RWPE2 (cell line): ENCODE results near the gene NUDT13.
A peak's percentile ranks its signal among the peaks of the same experiment; 100 is the strongest.

Experiments
- ATAC-seq: fragments of 200-7000 bp; cut with Tn5 transposase; 3 replicates; pipeline ENCODE4 v1.9.1; 2021; ENCODE audit warnings: low read depth
- DNase-seq: peaks from one replicate; pipeline ENCODE4 v3.0.0-alpha.2; 2020; ENCODE audit warnings: low spot score
- H3K27ac ChIP-seq: fragments of 450-650 bp; 2 replicates; pipeline ENCODE4 v1.5.1; 2017; ENCODE audit warnings: mild to moderate bottlenecking; ENCODE audit not compliant: poor library complexity, severe bottlenecking
- H3K27me3 ChIP-seq: fragments of 250-450 bp; sonication (Bioruptor Pico); 2 replicates; pipeline ENCODE4 v1.5.1; 2021; ENCODE audit warnings: mild to moderate bottlenecking, moderate library complexity; ENCODE audit not compliant: insufficient read depth, poor library complexity, severe bottlenecking
- H3K36me3 ChIP-seq: fragments of 250-450 bp; sonication (Bioruptor Pico); 2 replicates; pipeline ENCODE4 v1.5.1; 2020; ENCODE audit warnings: low read depth, mild to moderate bottlenecking, moderate library complexity
- H3K4me1 ChIP-seq: fragments of 250-450 bp; sonication (Bioruptor Pico); 2 replicates; pipeline ENCODE4 v1.5.1; 2021; ENCODE audit warnings: mild to moderate bottlenecking, moderate library complexity; ENCODE audit not compliant: insufficient read depth, poor library complexity, severe bottlenecking
- H3K4me3 ChIP-seq: fragments of 250-450 bp; sonication (Bioruptor Pico); 2 replicates; pipeline ENCODE4 v1.5.1; 2021; ENCODE audit warnings: mild to moderate bottlenecking, moderate library complexity; ENCODE audit not compliant: severe bottlenecking
- H3K9me3 ChIP-seq: fragments of 250-450 bp; sonication (Bioruptor Pico); 2 replicates; pipeline ENCODE4 v1.5.1; 2021; ENCODE audit warnings: mild to moderate bottlenecking, moderate library complexity; ENCODE audit not compliant: severe bottlenecking
- TF ChIP-seq, protein P1 (sequence below): fragments of 450-650 bp; IDR thresholded peaks from one replicate; pipeline ENCODE4 v1.5.1; 2017; ENCODE audit warnings: mild to moderate bottlenecking, moderate library complexity; ENCODE audit not compliant: poor library complexity, severe bottlenecking

NUDT13 gene

DNA sequence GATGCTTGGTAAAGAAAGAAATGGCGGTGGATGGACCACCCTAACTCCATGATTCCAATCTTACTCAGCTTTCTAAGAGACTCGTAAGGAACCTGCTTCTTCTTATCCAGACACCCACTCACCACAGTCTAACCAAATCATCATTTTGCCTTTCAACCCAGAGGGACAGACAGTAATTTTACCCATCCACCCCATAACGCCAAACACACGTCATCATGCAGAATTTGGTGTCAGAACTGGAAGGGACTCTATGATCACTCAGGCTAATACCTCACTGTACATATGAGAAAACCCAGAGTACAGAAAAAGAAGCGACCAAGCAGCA lies 57.2 kb downstream of the NUDT13 start:
- Histone ChIP-seq H3K27ac (peak overlapping the region; percentile 63), H3K27me3 (no peaks in the 10 kb centered on the region), H3K9me3 (no peaks in the 10 kb centered on the region), H3K4me3 (peak overlapping the region; percentile 81), H3K36me3 (peaks cover 34% of the 10 kb centered on the region), H3K4me1 (peaks cover 10% of the 10 kb centered on the region)
- DNase-seq = no peak
- no peak for ATAC-seq
- TF ChIP-seq, protein P1, sequence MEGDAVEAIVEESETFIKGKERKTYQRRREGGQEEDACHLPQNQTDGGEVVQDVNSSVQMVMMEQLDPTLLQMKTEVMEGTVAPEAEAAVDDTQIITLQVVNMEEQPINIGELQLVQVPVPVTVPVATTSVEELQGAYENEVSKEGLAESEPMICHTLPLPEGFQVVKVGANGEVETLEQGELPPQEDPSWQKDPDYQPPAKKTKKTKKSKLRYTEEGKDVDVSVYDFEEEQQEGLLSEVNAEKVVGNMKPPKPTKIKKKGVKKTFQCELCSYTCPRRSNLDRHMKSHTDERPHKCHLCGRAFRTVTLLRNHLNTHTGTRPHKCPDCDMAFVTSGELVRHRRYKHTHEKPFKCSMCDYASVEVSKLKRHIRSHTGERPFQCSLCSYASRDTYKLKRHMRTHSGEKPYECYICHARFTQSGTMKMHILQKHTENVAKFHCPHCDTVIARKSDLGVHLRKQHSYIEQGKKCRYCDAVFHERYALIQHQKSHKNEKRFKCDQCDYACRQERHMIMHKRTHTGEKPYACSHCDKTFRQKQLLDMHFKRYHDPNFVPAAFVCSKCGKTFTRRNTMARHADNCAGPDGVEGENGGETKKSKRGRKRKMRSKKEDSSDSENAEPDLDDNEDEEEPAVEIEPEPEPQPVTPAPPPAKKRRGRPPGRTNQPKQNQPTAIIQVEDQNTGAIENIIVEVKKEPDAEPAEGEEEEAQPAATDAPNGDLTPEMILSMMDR = no peak

DNA sequence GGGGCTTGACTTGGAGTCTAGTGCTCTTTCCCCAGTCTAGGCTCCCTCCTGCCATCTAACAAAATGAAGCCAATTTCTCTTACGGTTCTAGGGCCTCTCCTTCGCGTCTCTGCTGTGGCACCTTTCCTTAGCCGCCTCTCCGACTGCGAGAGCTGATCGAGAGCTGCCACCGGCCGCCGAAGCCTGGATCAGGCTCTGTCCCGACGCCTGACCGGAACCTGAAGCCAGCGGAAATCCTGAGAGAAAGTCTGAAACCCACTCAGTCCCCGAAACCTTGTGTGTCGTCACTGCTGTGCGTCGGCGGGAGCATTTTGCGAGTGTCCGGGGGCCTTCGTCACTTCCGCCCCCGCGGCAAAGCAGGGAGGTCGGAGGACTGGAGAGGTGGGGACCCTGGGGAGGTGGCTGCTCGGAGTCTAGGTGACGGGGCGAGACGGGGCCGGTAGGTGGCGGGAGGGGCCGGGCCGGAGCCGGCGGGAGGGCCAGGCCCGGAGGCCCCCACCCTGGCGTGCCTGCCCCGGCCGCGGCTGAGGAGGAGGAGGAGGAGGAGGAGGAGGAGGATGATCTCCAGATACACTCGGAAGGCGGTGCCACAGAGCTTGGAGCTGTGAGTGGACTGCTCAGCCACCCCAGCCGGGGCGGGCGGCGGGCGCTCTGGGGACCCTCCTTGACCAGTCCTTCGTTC lies 57.7 kb downstream of the NUDT13 start, which contains the start of the genes ECD and FAM149B1:
Gene ECD, minus strand, starts transcription at position 226 of the 682 bp plus-strand sequence. CDS start 4,071 bp downstream, outside the sequence.
Gene FAM149B1, plus strand, starts transcription at position 337 of the 682 bp plus-strand sequence. Its CDS starts 221 bp downstream, at position 558.
- ATAC-seq (peak; percentile 92), DNase-seq (peak; percentile 92)
- TF ChIP-seq, protein P1 = peak; percentile 5
- peaks cover 10% of the 10 kb centered on the region for H3K4me1 ChIP-seq
- peak within 1 kb of the TSS; percentile 81 for H3K4me3 ChIP-seq
- H3K27me3 ChIP-seq = no peaks in the 10 kb centered on the region
- H3K27ac ChIP-seq = peak within 1 kb of the TSS; percentile 63
- no peaks in the 10 kb centered on the region for H3K9me3 ChIP-seq
- H3K36me3 ChIP-seq = peaks cover 30% of the 10 kb centered on the region

DNA sequence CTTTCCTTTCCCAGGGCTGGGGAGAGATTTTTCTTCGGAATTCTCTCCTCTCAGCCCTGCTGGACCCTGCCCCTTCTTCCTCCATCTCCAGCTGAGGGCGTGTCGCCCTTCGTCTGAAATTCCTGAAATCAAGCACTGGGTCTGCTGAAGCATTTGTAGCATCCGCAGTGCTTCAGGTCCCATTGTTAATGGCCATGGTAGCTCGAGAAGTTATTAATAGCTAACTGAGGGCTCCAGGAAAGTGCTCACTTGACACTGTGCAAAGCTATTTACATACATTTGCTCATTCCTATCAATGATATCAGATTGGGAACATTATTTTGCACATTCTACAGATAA lies 58.2 kb downstream of the NUDT13 start:
- TF ChIP-seq, protein P1 = no peak
- peak overlapping the region; percentile 63 for H3K27ac ChIP-seq
- no peaks in the 10 kb centered on the region for H3K27me3 ChIP-seq
- H3K4me1 ChIP-seq = peaks cover 10% of the 10 kb centered on the region
- no peaks in the 10 kb centered on the region for H3K9me3 ChIP-seq
- H3K36me3 ChIP-seq = peaks cover 25% of the 10 kb centered on the region
- ATAC-seq = peak; percentile 51; the same call in 2 of the 3 replicates
- H3K4me3 ChIP-seq = peak overlapping the region; percentile 81
- DNase-seq = no peak

DNA sequence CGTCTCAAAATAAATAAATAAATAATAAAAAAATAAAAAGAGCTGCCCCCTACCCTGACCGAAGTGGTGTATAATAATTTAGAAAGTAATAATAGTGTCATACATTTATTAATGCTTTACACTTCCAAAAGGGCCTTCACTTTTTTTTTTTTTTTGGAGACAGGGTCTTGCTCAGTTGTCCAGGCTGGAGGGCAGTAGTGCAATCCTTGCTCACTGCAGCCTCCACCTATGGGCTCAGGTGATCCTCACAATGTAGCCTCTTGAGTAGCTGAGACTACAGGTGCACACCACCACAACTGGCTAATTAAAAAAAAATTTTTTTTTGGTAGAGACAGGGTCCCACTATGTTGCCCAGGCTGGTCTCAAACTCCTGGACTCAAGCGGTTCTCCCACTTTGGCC lies 59.1 kb downstream of the NUDT13 start:
- Histone ChIP-seq H3K9me3 (no peaks in the 10 kb centered on the region), H3K4me1 (peaks cover 10% of the 10 kb centered on the region), H3K27ac (peak overlapping the region; percentile 63), H3K27me3 (no peaks in the 10 kb centered on the region), H3K36me3 (peaks cover 18% of the 10 kb centered on the region), H3K4me3 (no peak overlapping the region)
- ATAC-seq = no peak
- DNase-seq = no peak
- TF ChIP-seq, protein P1 = no peak

DNA sequence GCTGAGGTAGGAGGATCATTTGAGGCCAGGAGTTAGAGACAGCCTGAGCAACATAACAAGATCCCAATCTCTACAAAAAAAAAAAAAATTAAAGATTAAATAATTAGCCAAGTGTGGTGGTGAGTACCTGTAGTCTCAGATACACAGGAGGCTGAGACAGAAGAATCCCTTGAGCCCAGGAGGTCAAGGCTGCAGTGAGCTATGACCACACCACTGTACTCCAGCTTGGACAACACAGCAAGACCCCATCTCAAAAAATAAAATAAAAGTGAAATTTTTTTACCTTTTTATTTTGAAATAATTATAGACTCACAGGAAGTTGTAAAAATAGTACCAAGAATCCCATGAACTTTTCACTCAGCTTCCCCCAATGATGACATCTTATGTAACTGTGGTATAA lies 62.6 kb downstream of the NUDT13 start:
- H3K27ac ChIP-seq = no peak overlapping the region
- no peak for ATAC-seq
- DNase-seq = no peak
- TF ChIP-seq, protein P1 = no peak
- H3K27me3 ChIP-seq = no peaks in the 10 kb centered on the region
- no peaks in the 10 kb centered on the region for H3K4me1 ChIP-seq
- no peak overlapping the region for H3K4me3 ChIP-seq
- H3K36me3 ChIP-seq = peaks cover 4% of the 10 kb centered on the region; the same call in 1 of the 2 replicates
- no peaks in the 10 kb centered on the region for H3K9me3 ChIP-seq
